K562 (cell line): Measurements from ENCODE around the gene CNTNAP4. TPM values are rescaled to one million over a fixed set of nuclear protein-coding genes. Genes with fewer than 3 reads are reported as not detected.

ENCODE experiments used
- ATAC-seq: fragments of 200-7000 bp; cut with Tn5 transposase; 3 replicates; pipeline ENCODE4 v1.9.1; 2020; ENCODE audit warnings: moderate library complexity
- BruUV-seq: library from RNA; stranded (reverse); fragments of 400-500 nt; replicated peaks from 2 replicates; lab custom pipeline; 2021; lab: Mats Ljungman, UMichigan
- CTCF ChIA-PET: fragments of 300-600 bp; formaldehyde crosslinking; extraction: SDS; loops from one replicate; lab custom pipeline; 2021; ENCODE audit warnings: low intra/inter-chr PET ratio; lab: Yijun Ruan, JAX
- POLR2A ChIA-PET: fragments of 300-600, 350-650 bp; sonication (Branson Sonifier 250); formaldehyde crosslinking; extraction: SDS; loops from one replicate; lab custom pipeline; 2021; ENCODE audit warnings: antibody characterized with exemption, inconsistent platforms; lab: Yijun Ruan, JAX
- DNase-seq, 4 experiments: peaks; one replicate each; pipeline versions ENCODE4 v3.0.0 to v3.0.0-alpha.2; 2011 to 2018; ENCODE audit warnings: low spot score in 3 of 4, mixed read lengths in 3 of 4; ENCODE audit errors: extremely low read depth in 1 of 4
- FAIRE-seq: peaks from 2 replicates; lab custom pipeline; 2011; peaks lifted over from hg19 to GRCh38; lab: Jason Lieb, UNC
- H2AFZ ChIP-seq: 2 replicates; pipeline ENCODE4 v1.6.0; 2011; ENCODE audit warnings: low read depth, low read length, control low read depth, inconsistent platforms
- H3K27ac ChIP-seq: fragments of 200-600 bp; 3 replicates; pipeline ENCODE4 v1.8.0; 2011; ENCODE audit warnings: low read depth, mild to moderate bottlenecking, control low read depth, inconsistent platforms, low read length, moderate library complexity, mixed read lengths; ENCODE audit errors: extremely low read depth
- H3K27me3 ChIP-seq, 2 experiments: fragments of 300-600 bp in 1 of 2; 2 replicates in 1 of 2; 3 replicates in 1 of 2; pipeline versions ENCODE4 v1.6.0 to v1.8.0; 2011; ENCODE audit warnings: inconsistent platforms in 2 of 2, low read length in 2 of 2, mild to moderate bottlenecking in 1 of 2, mixed read lengths in 1 of 2, moderate library complexity in 1 of 2; ENCODE audit not compliant: control insufficient read depth in 2 of 2, insufficient read depth in 2 of 2
- H3K36me3 ChIP-seq: fragments of 300-600 bp; 3 replicates; pipeline ENCODE4 v1.8.0; 2011; ENCODE audit warnings: mild to moderate bottlenecking, low read length, inconsistent platforms; ENCODE audit not compliant: control insufficient read depth, insufficient read depth
- H3K4me1 ChIP-seq, 2 experiments: fragments of 200-600 bp in 1 of 2; replicated peaks in 1 of 2; 2 replicates in 1 of 2; 3 replicates in 1 of 2; pipeline versions ENCODE4 v1.5.1 to v1.8.0; 2011; ENCODE audit warnings: inconsistent platforms in 2 of 2, low read length in 2 of 2, mild to moderate bottlenecking in 1 of 2, mixed read lengths in 1 of 2, moderate library complexity in 1 of 2; ENCODE audit not compliant: control insufficient read depth in 2 of 2, insufficient read depth in 2 of 2
- H3K4me2 ChIP-seq: 2 replicates; pipeline ENCODE4 v1.6.1; 2011; ENCODE audit warnings: low read length, control low read depth, inconsistent platforms, mixed read lengths; ENCODE audit not compliant: insufficient read depth
- H3K4me3 ChIP-seq: fragments of 200-600 bp; sonication (generic), shearing (Covaris generic); 2 replicates; pipeline ENCODE4 v1.5.1; 2016; ENCODE audit warnings: control low read depth, inconsistent platforms
- H3K79me2 ChIP-seq: fragments of 200-600 bp; 3 replicates; pipeline ENCODE4 v1.8.0; 2011; ENCODE audit warnings: low read length, inconsistent platforms; ENCODE audit not compliant: control insufficient read depth, insufficient read depth
- H3K9ac ChIP-seq, 2 experiments: 2 replicates each; pipeline versions ENCODE4 v1.6.0 to v1.6.1; 2011; ENCODE audit warnings: low read depth in 2 of 2, low read length in 2 of 2, control low read depth in 1 of 2, inconsistent platforms in 1 of 2, mild to moderate bottlenecking in 1 of 2, mixed read lengths in 1 of 2; ENCODE audit not compliant: insufficient read depth in 1 of 2
- H3K9me1 ChIP-seq: one replicate; pipeline ENCODE4 v1.6.0; 2011; ENCODE audit warnings: inconsistent platforms, mild to moderate bottlenecking, low read length, moderate library complexity; ENCODE audit not compliant: control insufficient read depth, insufficient read depth
- H3K9me3 ChIP-seq: replicated peaks from 2 replicates; pipeline ENCODE4 v1.5.1; 2011; ENCODE audit warnings: low read depth, low read length, inconsistent platforms; ENCODE audit not compliant: control insufficient read depth, insufficient read depth
- H4K20me1 ChIP-seq: replicated peaks from 2 replicates; pipeline ENCODE4 v1.6.1; 2011; ENCODE audit warnings: low read length, inconsistent platforms, mixed read lengths; ENCODE audit not compliant: control insufficient read depth, insufficient read depth
- ATF4 ChIP-seq: fragments of 450-650 bp; formaldehyde crosslinking; IDR thresholded peaks from 2 replicates; pipeline ENCODE4 v1.4.0; 2022; ENCODE audit warnings: mild to moderate bottlenecking, moderate library complexity
- COPS2 ChIP-seq: fragments of 450-650 bp; conservative IDR thresholded peaks from 2 replicates; pipeline ENCODE4 v1.6.1; 2016; ENCODE audit warnings: mild to moderate bottlenecking, moderate library complexity
- CREB1 ChIP-seq, 2 experiments: sonication (generic) in 1 of 2; formaldehyde crosslinking in 1 of 2; IDR thresholded peaks; 2 replicates each; pipeline versions ENCODE4 v1.6.1 to v1.8.0; 2012 to 2022; ENCODE audit warnings: inconsistent platforms in 1 of 2, mild to moderate bottlenecking in 1 of 2, missing genetic modification reagents in 1 of 2, moderate library complexity in 1 of 2
- EZH2 ChIP-seq: IDR thresholded peaks from 2 replicates; pipeline ENCODE4 v1.6.1; 2012; ENCODE audit warnings: low read depth, mild to moderate bottlenecking, inconsistent platforms, low read length, borderline replicate concordance
- FOXO4 ChIP-seq: fragments of 450-650 bp; formaldehyde crosslinking; IDR thresholded peaks from 2 replicates; pipeline ENCODE4 v1.4.0; 2020; ENCODE audit warnings: mild to moderate bottlenecking, moderate library complexity
- HBP1 ChIP-seq: fragments of 450-650 bp; formaldehyde crosslinking; IDR thresholded peaks from 2 replicates; pipeline ENCODE4 v1.4.0; 2022; ENCODE audit warnings: missing genetic modification characterization
- KLF1 ChIP-seq: fragments of 450-650 bp; IDR thresholded peaks from 2 replicates; pipeline ENCODE4 v1.6.1; 2016; ENCODE audit warnings: missing genetic modification characterization, missing compliant biosample characterization
- MAX ChIP-seq: sonication (generic); formaldehyde crosslinking; IDR thresholded peaks from 2 replicates; pipeline ENCODE4 v1.9.0; 2022; ENCODE audit warnings: mild to moderate bottlenecking, missing genetic modification reagents
- MCM2 ChIP-seq: fragments of 450-650 bp; IDR thresholded peaks from 2 replicates; pipeline ENCODE4 v1.6.1; 2017; ENCODE audit warnings: low read depth, mild to moderate bottlenecking
- PCBP2 ChIP-seq: fragments of 200-400 bp; formaldehyde crosslinking; IDR thresholded peaks from 2 replicates; pipeline ENCODE4 v1.6.1; 2018; ENCODE audit warnings: low read length, low read depth, mild to moderate bottlenecking, moderate library complexity; ENCODE audit not compliant: poor library complexity, severe bottlenecking
- RERE ChIP-seq: sonication (generic); formaldehyde crosslinking; IDR thresholded peaks from 2 replicates; pipeline ENCODE4 v1.8.0; 2023; ENCODE audit warnings: missing genetic modification reagents, mild to moderate bottlenecking, borderline replicate concordance
- ZNF57 ChIP-seq: fragments of 450-650 bp; formaldehyde crosslinking; IDR thresholded peaks from 2 replicates; pipeline ENCODE4 v1.4.0; 2020; ENCODE audit warnings: mild to moderate bottlenecking, moderate library complexity
- in situ Hi-C: fragments of 300-500 bp; cut with MboI; formaldehyde crosslinking; loops from 4 replicates; pipeline ENCODE4 v1.15.0; 2018; ENCODE audit warnings: inconsistent platforms, mixed read lengths
- intact Hi-C: fragments of 100-400 bp; cut with micrococcal nuclease; formaldehyde crosslinking; loops from 2 replicates; pipeline ENCODE4 v1.14.2; 2022
- polyA plus RNA-seq, 8 experiments: library from polyadenylated mRNA; depleted of rRNA in 4 of 8; stranded (reverse) in 5 of 8; unstranded in 3 of 8; fragments of >200 nt; fragmentation: Nextera tagmentation in 2 of 8; fragmentation: Illumina TruSeq in 1 of 8; extraction: Ambion mirVana in 2 of 8; extraction: Trizol in 1 of 8; gene quantifications; 2 replicates each; pipeline versions ENCODE4 v1.2.1 to v1.2.3, GENCODE V29; 2011 to 2014; ENCODE audit warnings: inconsistent platforms in 1 of 8, missing spikeins in 1 of 8
- total RNA-seq, 7 experiments: library from RNA; depleted of rRNA in 6 of 7; stranded (reverse); fragments of >200 nt in 6 of 7; fragmentation: Illumina TruSeq in 2 of 7; extraction: Trizol in 2 of 7; gene quantifications; 2 replicates each; pipeline versions ENCODE4 v1.2.1 to v1.2.3, GENCODE V29; 2011 to 2021; ENCODE audit warnings: low replicate concordance in 1 of 7

The CNTNAP4 gene
- total and polyA plus RNA-seq, 9 of the 15 experiments (the other 6 are each of a cell fraction or from before 2014, with no cell fraction given), result not detected

GRCh38 chr16:76338472-76338871 is 61.3 kb downstream of the CNTNAP4 start:
- H2AFZ ChIP-seq, result no peak overlapping the region
- in situ Hi-C loops, result no loop called here
- intact Hi-C loops, result no loop called here
- TF ChIP-seq ATF4 (no peak), MCM2 (no peak), COPS2 (no peak), FOXO4 (no peak), HBP1 (CRISPR knock-in tag) (no peak), MAX (no peak), RERE (CRISPR knock-in tag) (no peak), PCBP2 (no peak), KLF1 (tag) (no peak), ZNF57 (CRISPR knock-in tag) (no peak), EZH2 (no peak), CREB1 (IDR thresholded peaks at IDR 0.05) (no peak), CREB1 (CRISPR knock-in tag; IDR thresholded peaks at IDR 0.05) (no peak)

More at GRCh38 chr16:76338472-76338871, 61.3 kb downstream of the CNTNAP4 start:
- ChIA-PET CTCF (no interaction called here), POLR2A (no interaction called here)
- no peaks in the 10 kb centered on the region for H3K79me2 ChIP-seq
- ATAC-seq (no peak), DNase-seq (no peak), FAIRE-seq (no peak)
- BruUV-seq, result no TSS peak
- H3K9ac ChIP-seq, result no peak overlapping the region
- H3K4me1 ChIP-seq, result no peaks in the 10 kb centered on the region
- no peaks in the 10 kb centered on the region for H4K20me1 ChIP-seq
- H3K36me3 ChIP-seq, result no peaks in the 10 kb centered on the region
- no peaks in the 10 kb centered on the region for H3K27me3 ChIP-seq
- no peaks in the 10 kb centered on the region for H3K9me3 ChIP-seq
- no peak overlapping the region for H3K4me2 ChIP-seq
- no peak overlapping the region for H3K4me3 ChIP-seq
- no peak overlapping the region for H3K27ac ChIP-seq
- H3K9me1 ChIP-seq, result no peaks in the 10 kb centered on the region
